IMR-90 (cell line): ENCODE data around the gene FRMD6.

ENCODE experiments used
- BHLHE40 ChIP-seq: fragments of 150-350 bp; IDR thresholded peaks from 2 replicates; pipeline ENCODE4 v1.6.1; 2016; ENCODE audit warnings: mild to moderate bottlenecking, low read depth, low read length
- CEBPB ChIP-seq: IDR thresholded peaks from 2 replicates; pipeline ENCODE4 v1.6.1; 2012; ENCODE audit warnings: low read depth, low read length, improper control_type of control experiment
- CTCF ChIP-seq: conservative IDR thresholded peaks from 2 replicates; pipeline ENCODE4 v1.5.1; 2012; ENCODE audit warnings: mild to moderate bottlenecking, low read depth, low read length, improper control_type of control experiment
- ELK1 ChIP-seq: fragments of 150-350 bp; IDR thresholded peaks from 2 replicates; pipeline ENCODE4 v1.6.1; 2016; ENCODE audit warnings: low read depth, mild to moderate bottlenecking, low read length, moderate library complexity, borderline replicate concordance
- FOS ChIP-seq: fragments of 150-350 bp; IDR thresholded peaks from 2 replicates; pipeline ENCODE4 v1.6.1; 2016; ENCODE audit warnings: low read depth, low read length
- NFE2L2 ChIP-seq: fragments of 150-350 bp; IDR thresholded peaks from 2 replicates; pipeline ENCODE4 v1.6.1; 2016; ENCODE audit warnings: low read depth, mild to moderate bottlenecking, low read length
- POLR2A ChIP-seq: IDR thresholded peaks from 2 replicates; pipeline ENCODE4 v1.6.1; 2012; ENCODE audit warnings: mild to moderate bottlenecking, low read depth, low read length
- RCOR1 ChIP-seq: IDR thresholded peaks from 2 replicates; pipeline ENCODE4 v1.6.1; 2012; ENCODE audit warnings: mild to moderate bottlenecking, low read length, improper control_type of control experiment; ENCODE audit not compliant: insufficient replicate concordance
- RFX5 ChIP-seq: IDR thresholded peaks from 2 replicates; pipeline ENCODE4 v1.8.0; 2012; ENCODE audit warnings: low read depth, mild to moderate bottlenecking, low read length, moderate library complexity
- SMC3 ChIP-seq: fragments of 150-350 bp; IDR thresholded peaks from 2 replicates; pipeline ENCODE4 v1.6.1; 2016; ENCODE audit warnings: low read depth, mild to moderate bottlenecking, antibody characterized with exemption, low read length, moderate library complexity

- TF ChIP-seq POLR2A (no peak), CEBPB (no peak), CTCF (no peak), SMC3 (no peak), RFX5 (no peak), BHLHE40 (no peak), ELK1 (no peak), NFE2L2 (no peak), FOS (no peak), RCOR1 (no peak)
Measured at GRCh38 chr14:51703787-51704186, 52.1 kb downstream of the FRMD6 start.
